ENCODE data around the gene CCKAR.

CCKAR gene

DNA sequence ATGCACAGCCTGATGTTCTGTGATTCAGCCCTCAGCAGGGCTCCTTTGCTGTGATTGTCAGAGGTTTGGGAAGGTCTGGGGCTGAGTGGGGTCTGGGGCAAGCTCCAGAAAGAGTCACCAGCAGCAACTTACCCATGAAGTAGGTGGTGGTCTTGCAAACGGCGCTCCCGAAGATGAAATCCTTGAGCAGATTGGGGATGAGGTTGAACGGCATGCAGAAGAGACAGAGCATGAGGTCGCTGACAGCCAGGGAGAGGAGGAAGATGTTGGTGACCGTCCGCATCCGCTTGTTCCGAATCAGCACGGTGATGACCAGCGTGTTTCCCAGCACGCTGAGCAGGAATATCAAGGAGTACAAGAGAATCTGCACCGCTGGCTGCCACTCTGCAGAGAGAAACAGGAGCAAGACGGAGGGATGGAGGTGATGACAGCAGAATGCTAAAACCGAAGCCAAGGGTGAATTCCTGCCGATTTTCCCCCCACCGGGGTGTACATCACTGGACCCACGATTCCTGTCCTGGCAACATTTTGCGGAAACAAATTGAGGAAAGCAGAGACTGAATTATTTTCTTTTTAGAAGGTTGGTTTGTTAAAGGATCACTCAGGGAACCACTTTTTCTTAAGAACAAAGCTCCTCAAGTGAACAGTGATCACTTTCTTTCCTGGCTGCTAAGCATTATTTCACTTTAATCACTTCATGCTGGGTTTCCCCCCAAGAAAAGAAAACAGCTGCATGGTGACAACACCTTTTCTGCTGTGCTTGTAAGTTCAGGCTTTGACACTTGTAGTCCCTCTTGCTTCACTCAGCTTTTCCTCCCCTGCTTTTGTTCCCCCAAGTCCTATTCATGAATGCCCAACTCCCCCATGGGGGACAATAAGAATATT is 941 bp downstream of the CCKAR start:
- DNase-seq, result no peak

DNA sequence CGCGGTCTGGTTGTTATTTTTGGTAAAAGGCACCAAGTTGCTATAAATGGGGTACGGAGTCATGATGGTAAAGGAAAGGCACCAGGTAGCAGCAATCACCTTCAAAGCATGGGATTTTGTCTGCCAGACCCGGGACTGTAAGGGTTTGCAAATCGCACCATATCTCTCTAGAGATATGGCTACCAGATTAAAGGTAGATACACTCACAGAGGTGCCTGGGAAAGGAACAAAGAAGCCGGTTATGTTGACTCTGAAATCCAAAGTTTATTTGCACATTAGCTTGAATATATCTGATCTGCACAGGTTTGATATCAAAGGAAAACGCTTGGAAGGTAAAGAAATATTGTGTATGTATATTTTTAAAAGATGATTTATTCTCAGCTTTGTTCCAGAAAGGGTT is 4.6 kb downstream of the CCKAR start:
- DNase-seq, result no peak

DNA sequence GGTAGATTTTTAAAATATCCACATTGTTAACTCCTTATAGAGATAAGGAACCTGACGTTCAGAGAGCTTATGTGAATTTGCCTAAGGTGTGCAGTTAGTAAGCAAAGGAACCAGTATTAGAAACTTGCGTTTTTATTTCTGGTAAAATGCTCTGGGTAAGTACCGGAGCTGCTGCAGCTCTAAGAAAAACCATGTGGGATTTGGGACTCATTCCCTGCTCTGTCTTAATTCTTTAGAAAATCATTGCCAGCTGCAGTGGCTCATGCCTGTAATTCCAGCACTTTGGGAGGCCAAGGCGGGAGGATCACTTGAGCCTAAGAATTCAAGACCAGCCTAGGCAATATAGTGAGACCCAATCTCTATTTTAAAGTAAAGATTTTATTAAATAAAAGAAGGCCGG is 5.8 kb downstream of the CCKAR start:
- DNase-seq, result no peak

DNA sequence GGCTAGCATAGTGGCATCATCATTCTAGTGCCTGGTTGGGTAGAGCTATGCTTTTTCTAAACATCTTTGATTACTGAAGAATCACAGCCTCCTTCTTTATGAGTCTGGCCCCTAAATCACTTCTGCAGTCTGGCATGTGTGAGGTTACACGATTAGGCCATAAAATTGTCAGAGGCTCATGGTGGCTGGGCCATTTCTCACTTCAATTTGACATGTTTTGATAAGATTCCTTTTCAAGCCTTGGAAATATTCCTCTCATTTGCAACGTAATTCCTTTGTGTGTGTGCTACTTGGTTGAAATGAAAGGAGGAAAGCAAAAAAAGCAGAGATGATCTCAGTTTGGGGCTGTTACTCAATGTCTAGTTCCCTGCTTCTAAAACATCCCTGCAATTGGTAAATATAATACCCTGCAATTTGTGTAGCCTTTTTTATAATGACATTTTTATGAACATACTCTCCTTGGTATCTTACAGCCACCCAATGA is 6.2 kb downstream of the CCKAR start:
- no peak for DNase-seq

DNA sequence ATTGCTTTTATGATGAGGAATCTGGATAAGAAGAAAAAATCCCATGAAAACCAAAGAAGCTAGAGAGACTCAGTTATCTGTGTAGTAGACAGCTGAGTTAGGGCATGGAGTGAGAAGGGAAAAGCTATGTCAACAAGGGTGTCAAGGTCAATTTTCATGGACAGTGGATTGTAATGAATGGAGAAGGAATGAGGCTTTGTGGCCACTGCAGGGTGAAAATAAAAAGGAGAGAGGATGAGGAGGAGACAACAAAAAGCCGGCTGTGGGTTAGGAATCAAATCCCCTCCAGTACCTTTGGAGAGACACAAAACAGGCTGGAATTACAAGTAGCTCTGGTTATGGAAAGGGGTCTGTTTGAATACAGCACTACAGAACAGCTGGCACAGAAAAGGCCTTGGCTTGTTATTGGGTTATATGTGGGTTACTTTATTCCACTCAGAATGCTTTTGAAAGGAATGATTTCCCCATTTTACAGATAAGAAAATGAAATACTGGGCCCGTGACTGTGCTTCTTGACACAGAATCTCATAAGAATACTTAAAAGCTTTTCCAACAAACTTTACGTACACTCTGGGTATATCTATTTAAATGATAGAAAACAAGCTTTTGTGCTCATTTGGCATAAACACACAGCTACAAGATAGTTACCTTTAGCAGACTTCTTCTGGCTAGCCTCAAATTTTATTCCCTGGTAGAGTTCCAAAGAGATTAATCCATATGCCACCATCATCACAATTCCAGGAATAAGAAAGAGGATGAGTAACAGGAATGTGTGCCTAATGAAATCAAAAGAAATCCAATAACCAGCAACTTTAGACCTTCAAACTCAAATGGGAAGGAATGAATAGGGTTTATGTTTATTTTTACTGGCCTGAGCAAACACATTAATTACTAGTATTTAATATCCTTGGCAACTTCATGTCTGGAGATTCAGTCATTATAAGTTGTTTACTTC is 7.5 kb downstream of the CCKAR start:
- DNase-seq, result no peak

DNA sequence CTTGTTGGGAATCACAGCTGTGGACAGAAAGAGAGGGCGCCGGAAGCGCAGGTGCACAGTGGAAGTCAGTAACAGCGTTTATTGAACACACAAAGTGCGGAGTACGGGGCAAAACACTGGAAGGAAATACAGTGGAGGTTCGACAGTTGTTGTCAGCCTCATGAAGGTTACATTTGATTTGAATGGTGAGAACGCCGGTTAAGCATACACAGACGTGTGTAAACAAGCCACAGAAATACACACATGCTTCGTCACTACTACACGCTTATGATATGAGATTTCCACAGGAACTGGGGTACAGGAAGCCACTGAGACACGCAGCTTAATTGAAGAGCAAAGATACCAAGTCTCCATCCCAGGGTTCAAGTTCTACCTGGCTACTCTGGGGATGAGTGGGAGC is 12.0 kb downstream of the CCKAR start:
- DNase-seq, result no peak

DNA sequence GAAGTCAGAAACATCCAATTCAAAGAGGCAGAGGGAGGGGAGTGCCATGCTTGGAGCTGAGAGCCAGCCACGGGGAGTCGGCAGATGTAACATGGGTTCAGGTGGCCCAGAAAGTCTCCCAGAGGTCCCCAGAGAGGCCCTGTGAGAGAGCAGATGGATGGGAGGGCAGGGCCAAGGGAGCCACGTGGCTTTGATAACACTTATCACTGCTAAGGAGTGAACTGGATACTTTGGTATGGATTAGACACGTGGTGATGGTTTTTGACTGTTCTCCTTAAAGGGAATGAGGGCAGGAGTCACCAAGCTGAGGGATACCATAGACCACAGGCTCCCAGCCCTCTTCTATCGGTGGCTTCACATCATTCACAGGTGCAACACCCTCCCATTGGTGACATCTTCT is 13.7 kb downstream of the CCKAR start:
- DNase-seq, result no peak

DNA sequence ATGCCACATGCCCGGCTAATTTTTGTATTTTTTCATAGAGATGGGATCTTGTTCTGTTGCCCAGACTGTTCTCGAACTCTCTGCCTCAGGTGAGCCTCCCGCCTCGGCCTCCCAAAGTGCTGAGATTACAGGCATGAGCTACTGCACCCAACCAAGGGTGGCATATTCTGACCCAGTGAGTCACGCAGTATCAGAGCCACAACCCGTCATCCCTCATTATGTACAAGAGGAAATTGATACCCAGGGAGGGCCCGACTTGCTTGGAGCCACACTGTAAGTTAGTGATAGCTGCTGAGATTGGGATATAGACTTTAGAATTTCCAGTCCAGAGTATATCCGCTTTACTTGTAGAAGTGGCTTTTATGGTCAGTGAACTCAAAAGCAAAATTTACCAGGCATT is 14.6 kb downstream of the CCKAR start:
- DNase-seq, result no peak

DNA sequence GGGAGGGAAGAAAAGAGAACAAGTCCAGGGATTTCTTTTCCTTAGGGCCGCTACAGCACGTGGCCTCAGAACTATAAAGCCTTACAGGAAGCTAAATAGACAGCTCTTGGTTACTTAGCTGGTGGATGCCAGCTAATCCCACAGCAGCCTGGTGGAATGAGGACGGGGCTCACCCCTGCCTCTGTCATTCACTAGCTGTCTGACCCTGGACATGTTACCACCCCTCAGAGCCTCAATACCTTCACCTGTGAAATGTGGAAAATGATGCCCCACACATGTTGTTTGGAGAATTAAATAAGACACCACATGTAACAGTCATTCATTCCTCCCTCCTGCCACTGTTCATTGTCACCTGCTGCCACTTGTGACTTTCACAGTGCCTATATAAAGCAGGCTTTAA is 15.7 kb downstream of the CCKAR start:
- DNase-seq, result peak; percentile 8

DNA sequence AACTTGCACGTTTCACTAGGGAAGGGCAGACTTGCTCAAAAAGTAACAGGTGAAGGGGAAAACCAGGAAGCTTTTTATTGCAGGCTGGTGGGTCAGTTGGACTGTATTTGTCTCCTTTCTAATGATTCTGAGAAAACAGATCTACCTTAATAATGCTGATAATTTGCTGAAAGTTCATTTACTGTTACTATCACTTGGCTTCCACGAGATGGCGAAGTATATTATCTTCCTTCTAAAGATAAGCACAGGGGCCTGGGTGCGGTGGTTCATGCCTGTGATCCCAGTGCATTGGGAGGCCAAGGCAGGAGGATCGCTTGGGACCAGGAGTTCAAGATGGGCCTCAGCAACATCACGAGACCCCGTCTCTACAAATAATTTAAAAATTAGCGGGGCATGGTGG is 16.4 kb downstream of the CCKAR start:
- DNase-seq, result no peak

DNA sequence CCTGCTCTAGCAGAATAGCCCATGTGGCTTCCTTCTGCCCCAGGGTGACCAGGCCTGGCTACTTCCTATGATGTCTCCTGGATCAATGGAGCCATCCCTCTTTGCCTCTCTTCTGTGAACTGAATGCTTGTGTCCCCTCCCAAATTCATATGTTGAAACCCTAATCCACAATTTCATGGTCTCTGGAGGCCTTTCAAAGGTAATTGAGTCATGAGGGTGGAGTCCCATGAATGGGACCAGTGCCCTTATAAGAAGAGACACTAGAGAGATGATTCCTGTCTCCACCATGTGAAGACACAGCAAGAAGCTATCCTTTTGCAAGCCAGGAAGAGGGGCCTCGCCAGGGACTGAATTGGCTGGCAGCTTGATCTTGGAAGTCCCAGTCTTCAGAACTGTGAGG is 18.4 kb downstream of the CCKAR start:
- no peak for DNase-seq

DNA sequence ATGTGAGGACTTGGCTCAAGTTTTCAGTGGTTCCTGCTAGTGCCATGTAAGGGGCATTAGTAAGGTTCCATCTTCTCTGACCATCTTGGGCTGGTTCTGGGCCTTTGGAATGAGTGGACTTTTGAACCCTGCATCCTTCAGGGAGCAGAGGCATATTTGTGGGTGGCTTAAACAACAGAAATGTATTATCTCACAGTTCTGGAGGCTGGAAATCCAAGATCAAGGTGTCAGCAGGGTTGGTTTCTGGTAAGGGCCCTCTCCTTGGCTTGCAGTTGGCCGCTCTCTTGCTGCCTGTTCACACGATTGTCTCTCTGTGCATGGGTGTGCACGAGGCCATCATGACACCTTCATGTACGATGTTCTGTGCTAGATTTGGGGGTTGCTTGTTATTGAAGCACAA is 21.3 kb downstream of the CCKAR start:
- no peak for DNase-seq

DNA sequence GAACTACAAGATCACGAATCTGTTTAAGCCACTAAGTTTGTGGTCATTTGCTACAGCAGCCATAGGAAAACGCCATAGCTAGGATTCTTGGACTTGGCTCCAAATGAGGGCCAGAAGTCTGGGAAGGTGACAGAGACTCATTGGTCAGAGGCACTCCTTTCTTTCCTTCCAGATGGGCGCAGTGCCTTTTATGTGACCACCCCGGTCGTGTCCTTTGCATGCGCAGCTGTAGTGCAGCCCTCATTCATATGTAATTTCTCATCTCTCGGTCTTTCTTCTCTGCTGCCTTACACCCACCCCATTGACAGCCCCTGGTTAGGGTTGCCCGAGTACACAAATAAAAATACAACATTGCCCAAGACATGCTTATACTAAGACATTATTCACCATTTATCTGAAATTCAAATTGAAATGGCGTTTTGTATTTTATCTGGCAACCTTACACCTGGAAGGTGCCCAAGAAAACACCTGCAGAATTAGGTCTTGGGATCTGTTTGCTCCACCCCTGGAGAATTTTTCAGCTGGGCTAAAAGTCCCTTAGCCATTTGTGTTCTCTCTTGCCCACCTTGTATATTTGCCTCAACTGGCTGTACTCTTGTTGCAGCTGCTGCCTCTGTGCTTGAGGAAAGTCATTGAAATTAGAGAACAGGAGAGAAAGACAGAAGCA is 21.9 kb downstream of the CCKAR start:
- no peak for DNase-seq

DNA sequence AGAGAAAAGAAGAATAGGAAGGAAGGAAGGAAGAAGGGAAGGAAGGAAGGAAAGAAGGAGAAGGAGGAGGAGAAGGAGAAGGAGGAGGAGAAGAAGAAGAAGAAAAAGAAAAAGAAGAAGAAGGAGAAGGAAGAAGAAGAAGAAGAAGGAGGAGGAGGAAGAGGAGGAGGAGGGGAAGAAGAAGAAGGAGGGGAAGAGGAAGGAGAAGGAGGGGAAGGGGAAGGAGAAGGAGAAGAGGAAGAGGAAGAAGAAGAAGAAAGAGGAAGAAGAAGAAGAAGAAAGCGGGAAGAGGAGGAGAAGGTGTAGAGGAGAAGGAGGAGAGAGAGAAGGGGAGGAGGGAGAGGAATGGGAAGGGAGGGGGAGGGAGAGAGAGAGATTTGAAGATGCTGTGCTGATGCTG is 22.6 kb downstream of the CCKAR start:
- DNase-seq, result no peak

DNA sequence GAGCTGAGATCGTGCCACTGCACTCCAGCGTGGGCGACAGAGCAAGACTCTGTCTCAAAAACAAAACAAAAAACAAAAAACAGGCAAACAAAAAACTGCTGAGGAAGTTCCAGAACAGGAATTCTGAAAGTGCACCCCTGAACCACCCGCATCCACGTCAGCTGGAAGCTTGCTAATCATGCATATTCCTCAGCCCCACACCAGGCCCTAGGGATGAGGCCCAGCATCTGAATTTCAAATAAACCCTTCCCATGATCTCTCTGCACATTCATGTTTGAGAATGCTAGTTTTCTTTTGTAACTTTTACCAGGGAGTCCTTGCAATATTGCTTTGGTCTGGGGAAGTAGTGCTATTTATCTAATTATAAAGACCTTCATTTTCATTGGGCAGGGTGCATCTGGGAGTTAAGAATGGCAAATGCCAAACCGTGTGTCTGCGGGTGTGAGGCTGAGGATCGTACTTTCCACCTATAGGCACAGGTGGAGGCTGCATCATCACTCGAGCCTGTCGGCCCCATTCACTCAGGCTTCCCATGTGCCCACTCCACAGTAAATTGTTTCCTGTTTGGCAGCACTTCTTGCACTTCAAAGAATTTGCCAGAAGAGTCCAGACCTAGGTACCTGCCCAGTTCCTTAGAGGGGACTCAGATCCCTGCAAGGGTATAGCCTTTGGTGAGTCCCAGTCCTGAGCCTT is 23.6 kb downstream of the CCKAR start:
- DNase-seq, result no peak

DNA sequence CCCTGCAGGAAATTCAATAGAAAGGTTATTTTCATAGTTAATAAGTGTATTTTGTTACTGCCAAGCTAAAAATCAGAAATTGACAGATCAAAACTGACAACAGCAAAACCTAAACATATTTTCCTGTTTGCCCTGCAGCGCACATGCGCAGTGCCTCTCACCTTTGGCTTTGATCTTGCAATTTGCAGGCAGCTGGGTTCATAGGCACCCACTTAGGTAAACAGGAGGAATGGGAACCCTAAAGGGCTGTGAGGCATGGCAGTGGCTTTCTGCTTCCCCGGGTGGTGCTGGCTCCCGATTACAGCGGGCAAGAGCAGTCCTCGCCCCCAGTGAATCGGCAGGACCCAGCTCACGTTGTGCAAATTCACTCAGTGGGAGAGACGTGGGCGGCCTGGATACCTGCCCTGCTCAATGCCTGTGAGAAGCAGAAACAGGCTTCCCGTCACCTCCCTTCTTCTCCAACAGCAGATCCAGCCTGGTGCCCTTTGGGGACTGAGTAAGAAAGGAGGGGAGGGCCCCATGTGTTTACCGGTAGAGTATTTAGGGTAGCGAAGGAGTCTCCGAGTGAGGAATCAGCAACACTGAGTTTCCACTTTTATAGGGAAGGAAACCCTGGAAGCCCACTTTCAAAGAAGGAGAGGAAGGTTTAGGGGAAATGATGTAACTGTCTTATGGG is 25.7 kb downstream of the CCKAR start:
- DNase-seq, result no peak

DNA sequence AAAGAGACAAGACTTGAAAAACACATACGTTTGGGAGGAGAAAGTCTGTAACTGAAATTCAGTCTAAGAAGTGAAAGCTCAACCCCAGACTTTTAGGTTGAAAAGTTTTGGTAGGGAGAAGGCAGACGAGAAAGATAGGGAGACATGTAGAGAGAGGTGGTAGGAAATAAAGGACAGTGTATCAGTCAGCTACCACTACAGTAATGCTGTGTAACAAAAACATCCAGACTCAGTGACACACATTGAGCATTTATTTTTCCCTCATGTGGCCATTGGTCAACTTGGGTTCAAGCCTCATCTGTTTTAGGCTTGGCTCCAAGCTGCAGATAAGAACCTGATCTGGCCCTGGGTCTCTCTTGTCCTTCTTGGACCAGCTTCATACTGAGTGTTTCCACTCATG is 26.9 kb downstream of the CCKAR start:
- no peak for DNase-seq

DNA sequence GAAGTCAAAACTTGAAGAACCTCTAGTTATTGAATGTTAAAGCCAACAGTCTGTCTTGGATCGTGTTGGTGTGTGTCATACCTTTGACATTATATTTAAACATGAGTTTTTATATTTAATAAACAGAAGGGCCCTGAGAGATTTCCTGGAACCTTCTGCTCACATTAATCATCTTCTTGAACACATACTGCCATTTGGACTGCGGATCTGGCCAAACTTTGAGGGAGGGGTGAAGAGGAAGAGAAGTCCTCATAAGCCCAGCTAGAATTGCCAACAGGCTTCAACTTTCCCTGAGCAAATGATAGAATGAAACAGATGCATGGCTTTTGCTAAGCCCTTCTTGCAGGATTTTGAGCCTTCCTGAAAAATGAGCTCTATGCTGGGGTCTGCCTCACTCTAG is 27.4 kb downstream of the CCKAR start:
- DNase-seq, result no peak

DNA sequence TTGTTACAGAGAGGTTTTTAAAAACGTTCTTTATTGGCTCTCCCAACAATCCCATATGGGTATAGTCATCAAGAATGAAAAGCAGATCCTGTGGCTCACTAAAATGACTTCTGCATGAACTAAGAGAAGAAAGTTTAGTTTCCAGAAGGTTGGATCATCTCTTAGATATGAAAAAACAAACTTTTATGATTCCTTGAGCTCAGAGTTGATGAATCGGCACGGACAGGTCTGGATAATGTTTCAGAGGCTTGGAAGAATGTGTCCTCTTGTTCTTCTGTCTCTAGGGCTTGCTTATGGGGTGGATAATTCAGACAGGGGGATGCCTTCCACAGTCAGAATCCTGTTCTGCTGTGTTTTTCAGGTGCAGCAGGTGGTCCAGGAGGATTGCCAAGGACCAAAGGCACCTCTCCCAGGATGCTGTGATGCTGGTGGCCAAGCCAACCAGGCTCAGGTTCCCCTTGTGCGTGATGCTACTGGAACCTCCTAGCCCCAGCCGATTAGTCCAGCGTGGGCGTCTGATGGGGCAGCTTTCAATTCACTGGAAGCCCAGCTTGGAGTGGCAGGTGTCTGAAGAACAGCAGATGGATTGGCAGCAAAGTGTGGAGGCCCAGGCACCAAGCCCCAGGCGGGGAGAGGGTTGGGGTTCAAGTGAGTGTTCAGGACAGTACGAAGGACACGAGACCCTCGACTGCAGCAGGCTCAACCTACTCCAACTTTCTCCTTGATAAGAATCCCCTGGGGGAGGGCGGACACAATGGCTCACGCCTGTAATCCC is 30.3 kb downstream of the CCKAR start:
- DNase-seq, result no peak

DNA sequence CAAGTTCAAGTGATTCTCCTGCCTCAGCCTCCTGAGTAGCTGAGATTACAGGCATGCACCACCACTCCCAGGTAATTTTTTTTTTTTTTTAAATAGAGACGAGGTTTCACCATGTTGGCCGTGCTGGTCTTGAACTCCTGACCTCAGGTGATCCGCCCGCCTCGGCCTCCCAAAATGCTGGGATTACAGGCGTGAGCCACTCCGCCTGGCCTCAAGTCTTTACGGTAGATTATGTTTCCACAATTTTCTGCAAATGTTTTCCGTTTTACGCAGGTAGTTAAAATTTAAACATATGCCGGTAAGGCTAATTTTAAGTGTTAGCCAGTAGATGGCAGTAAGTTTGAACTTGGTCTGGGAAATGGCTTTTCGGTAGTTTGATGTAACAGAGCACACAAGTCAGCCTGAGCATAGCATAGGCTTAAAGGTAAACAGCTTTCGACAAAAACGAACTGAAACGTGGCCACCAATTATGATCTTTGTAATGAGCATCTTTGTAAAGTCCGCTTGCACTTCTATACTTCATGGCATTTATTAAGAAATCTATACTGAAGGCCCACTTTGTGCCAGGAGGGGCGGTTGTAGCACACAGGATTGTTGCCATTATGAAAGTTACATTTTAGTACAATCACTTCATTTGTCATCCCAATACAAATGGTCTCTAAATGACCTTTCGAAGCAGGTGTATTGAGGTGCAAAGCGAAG is 31.1 kb downstream of the CCKAR start:
- DNase-seq, result peak; percentile 49

DNA sequence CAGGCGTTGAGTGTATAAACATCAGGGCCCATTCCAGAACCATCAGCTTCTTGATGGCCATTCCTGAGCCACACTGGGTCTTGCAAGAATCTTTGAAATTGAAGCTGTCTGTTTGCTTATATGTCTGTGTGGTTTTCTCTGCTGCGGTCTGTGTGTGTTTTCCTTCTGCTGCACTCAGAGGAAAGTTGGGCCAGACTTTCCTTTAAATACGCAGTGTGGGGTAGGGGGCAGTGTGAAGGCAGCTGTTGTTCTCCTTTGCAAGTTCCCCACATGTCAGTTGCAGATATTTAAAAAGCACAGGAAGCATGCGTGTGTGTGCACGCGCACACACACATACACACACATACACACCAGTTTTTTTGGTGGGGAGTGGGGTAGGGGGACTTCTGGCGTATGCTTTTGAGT is 32.1 kb downstream of the CCKAR start:
- DNase-seq, result no peak

All from NCI-H82 (cell line).